IMR-90 (cell line): ENCODE measurements around the gene JRKL. TPM values are rescaled to one million over a fixed set of nuclear protein-coding genes. Genes with fewer than 3 reads are reported as not detected.

ENCODE experiments used
- ATAC-seq: fragments of 200-7000 bp; cut with Tn5 transposase; 2 replicates; pipeline ENCODE4 v1.9.1; 2020; ENCODE audit warnings: low read depth, mild to moderate bottlenecking, moderate library complexity
- BruUV-seq: library from RNA; stranded (reverse); fragments of 400-500 nt; replicated peaks from 2 replicates; lab custom pipeline; 2021; lab: Mats Ljungman, UMichigan
- CTCF ChIA-PET: fragments of 300-600 bp; formaldehyde crosslinking; extraction: SDS; loops from one replicate; lab custom pipeline; 2021; ENCODE audit warnings: antibody characterized with exemption; lab: Yijun Ruan, JAX
- POLR2A ChIA-PET: fragments of 300-600 bp; sonication (Branson Sonifier 250); formaldehyde crosslinking; loops from one replicate; lab custom pipeline; 2022; ENCODE audit warnings: antibody characterized with exemption; ENCODE audit not compliant: unreplicated experiment; lab: Charles Lee
- DNase-seq: peaks from one replicate; pipeline ENCODE4 v3.0.0; 2013
- H2AFZ ChIP-seq: replicated peaks from 2 replicates; pipeline ENCODE3; 2013; ENCODE audit warnings: low read length, mild to moderate bottlenecking; ENCODE audit not compliant: poor library complexity
- H2AK5ac ChIP-seq: 2 replicates; pipeline ENCODE4 v1.6.1; 2013; ENCODE audit warnings: low read depth, low read length, inconsistent platforms
- H2AK9ac ChIP-seq: replicated peaks from 2 replicates; pipeline ENCODE3; 2013; ENCODE audit warnings: mild to moderate bottlenecking, low read depth, low read length, moderate library complexity; ENCODE audit not compliant: poor library complexity
- H2BK120ac ChIP-seq: 2 replicates; pipeline ENCODE4 v1.6.1; 2013; ENCODE audit warnings: low read depth, low read length, inconsistent platforms
- H2BK15ac ChIP-seq: 3 replicates; pipeline ENCODE4 v1.6.1; 2013; ENCODE audit warnings: low read depth, low read length, inconsistent platforms
- H2BK20ac ChIP-seq: 2 replicates; pipeline ENCODE4 v1.6.1; 2013; ENCODE audit warnings: low read depth, mild to moderate bottlenecking, inconsistent platforms, low read length, moderate library complexity
- H2BK5ac ChIP-seq: 2 replicates; pipeline ENCODE4 v1.6.1; 2013; ENCODE audit warnings: mild to moderate bottlenecking, low read depth, low read length, inconsistent platforms; ENCODE audit not compliant: poor library complexity, severe bottlenecking
- H3K14ac ChIP-seq: replicated peaks from 2 replicates; pipeline ENCODE4 v1.6.1; 2013; ENCODE audit warnings: low read depth, low read length, inconsistent platforms
- H3K18ac ChIP-seq: 2 replicates; pipeline ENCODE4 v1.6.1; 2013; ENCODE audit warnings: low read depth, low read length, control low read depth
- H3K23ac ChIP-seq: 2 replicates; pipeline ENCODE4 v1.6.1; 2013; ENCODE audit warnings: low read depth, low read length, inconsistent platforms
- H3K27ac ChIP-seq: 2 replicates; pipeline ENCODE4 v1.5.1; 2013; ENCODE audit warnings: mild to moderate bottlenecking, control low read depth, low read length; ENCODE audit not compliant: insufficient read depth
- H3K27me3 ChIP-seq: 2 replicates; pipeline ENCODE4 v1.6.1; 2013; ENCODE audit warnings: low read length; ENCODE audit not compliant: control insufficient read depth, insufficient read depth
- H3K36me3 ChIP-seq: 2 replicates; pipeline ENCODE4 v1.6.1; 2013; ENCODE audit warnings: low read length, mixed read lengths; ENCODE audit not compliant: control insufficient read depth, insufficient read depth
- H3K4ac ChIP-seq: 2 replicates; pipeline ENCODE4 v1.6.1; 2013; ENCODE audit warnings: low read depth, low read length, inconsistent platforms
- H3K4me1 ChIP-seq: 2 replicates; pipeline ENCODE4 v1.6.1; 2013; ENCODE audit warnings: low read length, mixed read lengths; ENCODE audit not compliant: control insufficient read depth, insufficient read depth
- H3K4me2 ChIP-seq: 2 replicates; pipeline ENCODE4 v1.6.1; 2013; ENCODE audit warnings: low read depth, mild to moderate bottlenecking, control low read depth, low read length, moderate library complexity
- H3K4me3 ChIP-seq: 2 replicates; pipeline ENCODE4 v1.5.1; 2013; ENCODE audit warnings: low read depth, mild to moderate bottlenecking, control low read depth, low read length, moderate library complexity; ENCODE audit not compliant: insufficient read depth
- H3K56ac ChIP-seq: 2 replicates; pipeline ENCODE4 v1.6.1; 2013; ENCODE audit warnings: low read length, inconsistent platforms; ENCODE audit not compliant: insufficient read depth; ENCODE audit errors: extremely low read depth
- H3K79me1 ChIP-seq, 2 experiments: 2 replicates each; pipeline ENCODE4 v1.6.1; 2013; ENCODE audit warnings: low read length in 2 of 2, inconsistent platforms in 1 of 2, low read depth in 1 of 2
- H3K9ac ChIP-seq: 2 replicates; pipeline ENCODE4 v1.6.1; 2013; ENCODE audit warnings: low read depth, low read length, control low read depth
- H3K9me1 ChIP-seq: 2 replicates; pipeline ENCODE4 v1.6.1; 2013; ENCODE audit warnings: low read length, inconsistent platforms; ENCODE audit not compliant: insufficient read depth
- H3K9me3 ChIP-seq: 2 replicates; pipeline ENCODE4 v1.6.1; 2013; ENCODE audit warnings: low read length; ENCODE audit not compliant: control insufficient read depth, insufficient read depth
- H4K20me1 ChIP-seq: 2 replicates; pipeline ENCODE4 v1.6.1; 2013; ENCODE audit warnings: low read length, inconsistent platforms; ENCODE audit not compliant: insufficient read depth
- H4K5ac ChIP-seq: 2 replicates; pipeline ENCODE4 v1.6.1; 2013; ENCODE audit warnings: mild to moderate bottlenecking, low read depth, low read length, control low read depth
- H4K8ac ChIP-seq, 2 experiments: 2 replicates each; pipeline ENCODE4 v1.6.1; 2013; ENCODE audit warnings: low read depth in 2 of 2, low read length in 2 of 2, control low read depth in 1 of 2, inconsistent platforms in 1 of 2
- H4K91ac ChIP-seq: 2 replicates; pipeline ENCODE4 v1.6.1; 2013; ENCODE audit warnings: low read depth, low read length, inconsistent platforms; ENCODE audit not compliant: insufficient read depth
- BHLHE40 ChIP-seq: fragments of 150-350 bp; IDR thresholded peaks from 2 replicates; pipeline ENCODE4 v1.6.1; 2016; ENCODE audit warnings: mild to moderate bottlenecking, low read depth, low read length
- CEBPB ChIP-seq: IDR thresholded peaks from 2 replicates; pipeline ENCODE4 v1.6.1; 2012; ENCODE audit warnings: low read depth, low read length, improper control_type of control experiment
- CHD1 ChIP-seq: IDR thresholded peaks from 2 replicates; pipeline ENCODE4 v1.6.1; 2012; ENCODE audit warnings: low read depth, low read length, improper control_type of control experiment
- FOS ChIP-seq: fragments of 150-350 bp; IDR thresholded peaks from 2 replicates; pipeline ENCODE4 v1.6.1; 2016; ENCODE audit warnings: low read depth, low read length
- MAFK ChIP-seq: IDR thresholded peaks from 2 replicates; pipeline ENCODE4 v1.6.1; 2012; ENCODE audit warnings: low read depth, low read length, improper control_type of control experiment
- MAZ ChIP-seq: IDR thresholded peaks from 2 replicates; pipeline ENCODE4 v1.6.1; 2012; ENCODE audit warnings: low read depth, mild to moderate bottlenecking, low read length, improper control_type of control experiment, moderate library complexity, borderline replicate concordance
- MXI1 ChIP-seq: IDR thresholded peaks from 2 replicates; pipeline ENCODE4 v1.6.1; 2012; ENCODE audit warnings: low read depth, mild to moderate bottlenecking, low read length, moderate library complexity, borderline replicate concordance
- NFE2L2 ChIP-seq: fragments of 150-350 bp; IDR thresholded peaks from 2 replicates; pipeline ENCODE4 v1.6.1; 2016; ENCODE audit warnings: low read depth, mild to moderate bottlenecking, low read length
- POLR2A ChIP-seq: IDR thresholded peaks from 2 replicates; pipeline ENCODE4 v1.6.1; 2012; ENCODE audit warnings: mild to moderate bottlenecking, low read depth, low read length
- RAD21 ChIP-seq: IDR thresholded peaks from 2 replicates; pipeline ENCODE4 v1.6.1; 2012; ENCODE audit warnings: low read length, improper control_type of control experiment
- RCOR1 ChIP-seq: IDR thresholded peaks from 2 replicates; pipeline ENCODE4 v1.6.1; 2012; ENCODE audit warnings: mild to moderate bottlenecking, low read length, improper control_type of control experiment; ENCODE audit not compliant: insufficient replicate concordance
- RFX5 ChIP-seq: IDR thresholded peaks from 2 replicates; pipeline ENCODE4 v1.8.0; 2012; ENCODE audit warnings: low read depth, mild to moderate bottlenecking, low read length, moderate library complexity
- SMC3 ChIP-seq: fragments of 150-350 bp; IDR thresholded peaks from 2 replicates; pipeline ENCODE4 v1.6.1; 2016; ENCODE audit warnings: low read depth, mild to moderate bottlenecking, antibody characterized with exemption, low read length, moderate library complexity
- WGBS, 2 experiments: methylation state at CpG; one replicate each; pipeline versions ENCODE4 v1.1.5 to v1.1.7; 2013; ENCODE audit warnings: missing lambda C conversion rate in 2 of 2; ENCODE audit not compliant: insufficient read length in 1 of 2; ENCODE audit errors: extremely low coverage in 2 of 2; 5-methylcytosine and 5-hydroxymethylcytosine counted together
- dilution Hi-C: fragments of 300-500 bp; cut with HindIII; formaldehyde crosslinking; loops from one replicate; pipeline ENCODE4 v1.14.3; 2018; ENCODE audit warnings: low sequenced_read_pairs; ENCODE audit not compliant: unreplicated experiment
- in situ Hi-C: fragments of 300-500 bp; cut with MboI; formaldehyde crosslinking; loops from 3 replicates; pipeline ENCODE4 v1.14.3; 2019; ENCODE audit warnings: low sequenced_read_pairs, inconsistent platforms, mixed read lengths
- intact Hi-C: fragments of 100-400 bp; cut with micrococcal nuclease; formaldehyde crosslinking; loops from 2 replicates; pipeline ENCODE4 v1.10.0; 2022
- polyA plus RNA-seq, 3 experiments: library from polyadenylated mRNA; depleted of rRNA; stranded (reverse); fragments of >200 nt; gene quantifications; 2 replicates each; pipeline ENCODE4 v1.2.3, GENCODE V29; 2012; ENCODE audit warnings: low replicate concordance in 1 of 3
- total RNA-seq: library from RNA; depleted of rRNA; stranded (reverse); fragments of >200 nt; gene quantifications from 2 replicates; pipeline ENCODE4 v1.2.3, GENCODE V29; 2012
- TF ChIP-seq, protein P1 (sequence below): fragments of 150-350 bp; IDR thresholded peaks from 2 replicates; pipeline ENCODE4 v1.6.1; 2016; ENCODE audit warnings: low read depth, mild to moderate bottlenecking, low read length, moderate library complexity, borderline replicate concordance
- TF ChIP-seq, protein P2 (sequence below): conservative IDR thresholded peaks from 2 replicates; pipeline ENCODE4 v1.5.1; 2012; ENCODE audit warnings: mild to moderate bottlenecking, low read depth, low read length, improper control_type of control experiment
- TF ChIP-seq, protein P3 (sequence below): fragments of 150-350 bp; IDR thresholded peaks from 2 replicates; pipeline ENCODE4 v1.6.1; 2017; ENCODE audit warnings: mild to moderate bottlenecking, antibody characterized with exemption, low read length, low read depth

JRKL gene
- total and polyA plus RNA-seq, 2 of the 4 experiments (the other 2 are of a cell fraction): 5.6 to 5.9 TPM

DNA sequence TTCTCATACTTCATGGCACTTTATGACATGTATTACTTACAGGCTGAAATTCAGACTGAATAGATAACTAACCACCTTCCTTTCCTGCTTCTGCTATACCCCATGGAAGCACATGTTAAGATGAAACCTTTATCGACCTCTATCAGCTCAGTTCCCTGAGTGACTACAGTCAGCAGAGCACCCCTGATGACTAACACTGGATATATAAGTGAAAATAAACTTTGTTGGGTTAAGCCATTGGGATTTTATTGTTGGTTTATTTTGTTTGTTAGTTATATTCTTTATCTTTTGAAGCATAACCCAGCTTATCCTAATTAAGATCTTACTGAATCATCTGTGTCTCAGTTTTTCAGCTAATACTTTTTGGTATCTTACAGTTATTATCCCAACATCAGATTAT, 23.8 kb upstream of the JRKL start:
- H3K9ac ChIP-seq: no peak overlapping the region
- H4K8ac ChIP-seq: no peak overlapping the region
- intact Hi-C loops: no loop called here
- DNase-seq (peak; percentile 35), ATAC-seq (peak; percentile 54)
- H3K18ac ChIP-seq: no peak overlapping the region
- TF ChIP-seq, protein P1, sequence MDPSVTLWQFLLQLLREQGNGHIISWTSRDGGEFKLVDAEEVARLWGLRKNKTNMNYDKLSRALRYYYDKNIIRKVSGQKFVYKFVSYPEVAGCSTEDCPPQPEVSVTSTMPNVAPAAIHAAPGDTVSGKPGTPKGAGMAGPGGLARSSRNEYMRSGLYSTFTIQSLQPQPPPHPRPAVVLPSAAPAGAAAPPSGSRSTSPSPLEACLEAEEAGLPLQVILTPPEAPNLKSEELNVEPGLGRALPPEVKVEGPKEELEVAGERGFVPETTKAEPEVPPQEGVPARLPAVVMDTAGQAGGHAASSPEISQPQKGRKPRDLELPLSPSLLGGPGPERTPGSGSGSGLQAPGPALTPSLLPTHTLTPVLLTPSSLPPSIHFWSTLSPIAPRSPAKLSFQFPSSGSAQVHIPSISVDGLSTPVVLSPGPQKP: no peak
- no peak for TF ChIP-seq MAFK
- no peak for TF ChIP-seq CEBPB
- no peak for TF ChIP-seq POLR2A
- TF ChIP-seq RCOR1: no peak
- TF ChIP-seq NFE2L2: no peak
- no peak for TF ChIP-seq SMC3
- no peak for TF ChIP-seq RFX5
- TF ChIP-seq BHLHE40: no peak
- TF ChIP-seq, protein P2, sequence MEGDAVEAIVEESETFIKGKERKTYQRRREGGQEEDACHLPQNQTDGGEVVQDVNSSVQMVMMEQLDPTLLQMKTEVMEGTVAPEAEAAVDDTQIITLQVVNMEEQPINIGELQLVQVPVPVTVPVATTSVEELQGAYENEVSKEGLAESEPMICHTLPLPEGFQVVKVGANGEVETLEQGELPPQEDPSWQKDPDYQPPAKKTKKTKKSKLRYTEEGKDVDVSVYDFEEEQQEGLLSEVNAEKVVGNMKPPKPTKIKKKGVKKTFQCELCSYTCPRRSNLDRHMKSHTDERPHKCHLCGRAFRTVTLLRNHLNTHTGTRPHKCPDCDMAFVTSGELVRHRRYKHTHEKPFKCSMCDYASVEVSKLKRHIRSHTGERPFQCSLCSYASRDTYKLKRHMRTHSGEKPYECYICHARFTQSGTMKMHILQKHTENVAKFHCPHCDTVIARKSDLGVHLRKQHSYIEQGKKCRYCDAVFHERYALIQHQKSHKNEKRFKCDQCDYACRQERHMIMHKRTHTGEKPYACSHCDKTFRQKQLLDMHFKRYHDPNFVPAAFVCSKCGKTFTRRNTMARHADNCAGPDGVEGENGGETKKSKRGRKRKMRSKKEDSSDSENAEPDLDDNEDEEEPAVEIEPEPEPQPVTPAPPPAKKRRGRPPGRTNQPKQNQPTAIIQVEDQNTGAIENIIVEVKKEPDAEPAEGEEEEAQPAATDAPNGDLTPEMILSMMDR: no peak
- no peak for TF ChIP-seq CHD1
- TF ChIP-seq FOS: no peak
- TF ChIP-seq MAZ: no peak
- TF ChIP-seq MXI1: no peak
- TF ChIP-seq, protein P3, sequence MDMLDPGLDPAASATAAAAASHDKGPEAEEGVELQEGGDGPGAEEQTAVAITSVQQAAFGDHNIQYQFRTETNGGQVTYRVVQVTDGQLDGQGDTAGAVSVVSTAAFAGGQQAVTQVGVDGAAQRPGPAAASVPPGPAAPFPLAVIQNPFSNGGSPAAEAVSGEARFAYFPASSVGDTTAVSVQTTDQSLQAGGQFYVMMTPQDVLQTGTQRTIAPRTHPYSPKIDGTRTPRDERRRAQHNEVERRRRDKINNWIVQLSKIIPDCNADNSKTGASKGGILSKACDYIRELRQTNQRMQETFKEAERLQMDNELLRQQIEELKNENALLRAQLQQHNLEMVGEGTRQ: no peak
- TF ChIP-seq RAD21: no peak
- H2AK5ac ChIP-seq: no peak overlapping the region
- H3K56ac ChIP-seq: no peak overlapping the region
- H3K4me3 ChIP-seq: no peak overlapping the region
- peaks cover 6% of the 10 kb centered on the region for H3K9me3 ChIP-seq
- CTCF ChIA-PET: no interaction called here
- H2AFZ ChIP-seq: no peak overlapping the region
- H4K91ac ChIP-seq: no peak overlapping the region
- H2BK15ac ChIP-seq: no peak overlapping the region
- H3K9me1 ChIP-seq: no peaks in the 10 kb centered on the region
- peaks cover 11% of the 10 kb centered on the region for H3K36me3 ChIP-seq
- dilution Hi-C loops: loop anchor here (25.0 kb wide), 1 partner anchor 329 kb away; no protein-coding TSS in a partner anchor
- no CpG with 5 or more reads among the region's 1 CpG for WGBS, 2 experiments
- in situ Hi-C loops: no loop called here
- H3K27ac ChIP-seq: no peak overlapping the region
- POLR2A ChIA-PET: no interaction called here
- peaks cover 2 to 7% of the 10 kb centered on the region in 2 experiments; a peak in 3 of 4 replicates for H3K79me1 ChIP-seq
- H2BK5ac ChIP-seq: no peak overlapping the region
- no peak overlapping the region for H4K5ac ChIP-seq
- H3K4me1 ChIP-seq: no peaks in the 10 kb centered on the region
- no peaks in the 10 kb centered on the region for H4K20me1 ChIP-seq
- H3K27me3 ChIP-seq: no peaks in the 10 kb centered on the region
- no peak overlapping the region for H3K4me2 ChIP-seq
- H2BK20ac ChIP-seq: no peak overlapping the region
- no peak overlapping the region for H3K4ac ChIP-seq
- H2AK9ac ChIP-seq: no peak overlapping the region
- BruUV-seq: no TSS peak
- no peak overlapping the region for H3K23ac ChIP-seq
- H2BK120ac ChIP-seq: no peak overlapping the region
- H3K14ac ChIP-seq: no peak overlapping the region
